Activated T-cell treated with anti-CD3 and anti-CD28 coated beads, Interleukin-2, amount 50 U/mL, for 1 hour (primary cell): Measurements from ENCODE around the gene RAB20.

Experiments used
- DNase-seq: peaks from one replicate; pipeline ENCODE4 v3.0.0-alpha.2; 2020

RAB20 gene

DNA sequence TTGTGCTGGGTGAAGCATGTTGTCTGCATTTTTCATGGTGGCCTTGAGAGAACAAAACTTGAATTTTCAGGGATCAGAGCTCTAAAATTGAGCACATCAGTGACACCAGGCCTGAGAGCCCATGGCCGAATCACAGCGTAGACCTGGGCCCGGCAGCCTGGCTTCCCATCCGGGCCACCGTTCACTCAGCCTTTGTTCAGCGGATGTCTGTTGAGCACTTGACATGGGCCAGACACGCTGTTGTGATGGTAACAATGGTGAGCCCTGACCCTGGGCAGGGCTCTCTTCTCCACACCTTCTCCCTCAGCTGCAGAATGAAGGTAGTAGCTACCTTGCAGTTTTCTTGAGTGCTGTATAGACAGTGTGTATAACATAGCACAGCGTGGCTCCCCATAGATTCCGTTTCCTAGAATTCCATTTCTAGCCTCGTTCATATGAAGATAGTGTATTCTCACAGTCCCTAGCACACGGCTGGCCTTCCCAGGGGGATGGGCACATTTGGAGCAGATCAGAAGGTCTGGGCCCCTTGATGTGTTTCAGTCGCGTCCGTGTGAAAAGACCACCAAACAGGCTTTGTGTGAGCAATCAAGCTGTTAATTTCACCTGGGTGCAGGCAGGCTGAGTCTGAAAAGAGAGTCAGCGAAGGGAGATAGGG, 75.3 kb downstream of the RAB20 start:
- no peak for DNase-seq

DNA sequence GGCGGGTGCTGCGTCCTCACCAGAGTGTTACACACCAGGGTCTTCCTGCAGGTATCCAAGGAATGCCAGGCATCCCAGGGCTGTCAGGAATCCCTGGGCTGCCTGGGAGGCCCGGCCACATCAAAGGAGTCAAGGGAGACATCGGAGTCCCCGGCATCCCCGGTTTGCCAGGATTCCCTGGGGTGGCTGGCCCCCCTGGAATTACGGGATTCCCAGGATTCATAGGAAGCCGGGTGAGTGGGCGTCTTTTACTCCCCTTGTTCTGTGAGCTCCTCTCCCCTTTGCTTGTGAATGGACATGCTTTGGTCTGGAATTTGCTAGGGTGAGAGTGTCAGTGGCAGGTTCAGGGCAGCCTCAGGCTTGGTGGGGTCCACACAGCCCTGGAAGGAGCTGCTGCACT, 75.9 kb downstream of the RAB20 start:
- no peak for DNase-seq

DNA sequence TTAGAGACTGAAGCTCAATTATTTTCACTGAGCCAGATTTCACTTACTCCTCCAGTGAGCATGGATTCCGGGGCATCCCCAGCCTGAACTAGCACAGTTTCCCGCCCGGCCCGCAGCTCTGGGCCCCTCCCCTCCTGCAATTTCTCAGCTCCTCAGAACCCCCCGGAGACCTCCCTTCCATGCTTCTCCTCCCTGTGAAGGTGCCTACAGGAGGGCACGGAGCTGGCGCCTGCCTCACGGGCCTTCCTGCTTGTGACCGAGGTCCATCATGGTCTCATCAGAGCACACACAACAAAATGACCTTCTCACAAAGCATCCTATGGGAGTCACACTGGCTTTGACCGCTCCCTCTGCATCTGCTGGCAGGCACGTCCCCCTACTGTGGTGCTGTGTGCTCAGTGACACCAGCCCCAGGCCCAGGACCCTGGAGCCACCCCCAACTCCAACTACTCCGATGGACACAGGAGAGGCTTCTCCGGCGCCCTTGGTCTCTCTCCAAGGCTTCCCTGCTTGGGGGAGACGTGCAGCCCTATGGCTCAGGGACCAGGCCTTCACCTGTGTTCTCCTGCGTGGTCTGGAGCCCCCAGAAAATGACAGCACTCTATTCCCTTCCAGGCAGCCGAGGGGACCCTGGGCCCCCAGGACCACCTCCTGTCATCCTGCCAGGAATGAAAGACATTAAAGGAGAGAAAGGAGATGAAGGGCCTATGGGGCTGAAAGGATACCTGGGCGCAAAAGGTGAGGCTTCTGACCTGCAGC, 77.1 kb downstream of the RAB20 start:
- DNase-seq, result no peak

DNA sequence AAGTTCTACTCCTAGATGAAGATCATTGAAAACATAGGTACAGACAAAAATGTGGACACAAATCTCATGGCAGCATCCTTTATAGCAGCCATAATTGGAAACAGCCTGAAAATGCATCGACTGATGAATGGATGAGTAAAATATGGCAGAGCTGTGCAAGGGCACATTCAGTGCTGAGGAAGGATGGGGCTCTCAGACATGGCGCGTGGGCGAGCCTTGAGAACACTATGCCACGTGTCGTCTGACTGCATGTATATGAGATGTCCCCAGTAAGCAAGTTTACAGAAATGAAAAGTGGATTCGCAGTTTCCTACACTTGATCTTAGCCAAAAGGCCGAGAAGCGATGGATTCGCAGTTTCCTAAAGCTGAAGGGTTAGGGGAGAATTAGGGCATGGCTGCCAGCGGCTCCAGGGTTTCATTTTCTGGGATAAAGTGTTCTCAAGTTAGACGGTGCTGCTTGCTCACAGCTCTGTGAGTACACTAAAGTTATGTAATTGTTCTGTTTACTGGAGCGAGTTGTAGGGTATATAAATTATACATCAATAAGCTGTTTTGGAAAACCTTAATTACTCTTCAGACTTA, 78.0 kb downstream of the RAB20 start:
- no peak for DNase-seq

DNA sequence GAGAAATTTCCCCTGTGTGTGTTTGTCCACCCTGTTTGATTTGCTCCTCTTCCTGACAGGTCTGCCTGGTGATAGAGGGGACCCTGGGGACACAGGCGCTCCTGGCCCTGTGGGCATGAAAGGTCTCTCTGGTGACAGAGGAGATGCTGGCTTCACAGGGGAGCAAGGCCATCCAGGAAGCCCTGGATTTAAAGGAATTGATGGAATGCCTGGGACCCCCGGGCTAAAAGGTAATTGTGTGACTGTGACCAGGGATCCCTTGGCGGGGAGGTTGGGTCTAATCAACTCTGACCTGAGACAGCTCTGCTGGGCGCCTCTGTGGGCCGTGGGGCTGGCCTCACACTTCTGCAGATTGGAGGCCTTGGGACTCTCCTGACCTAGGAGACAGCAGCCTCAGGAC, 81.4 kb downstream of the RAB20 start:
- DNase-seq, result no peak

DNA sequence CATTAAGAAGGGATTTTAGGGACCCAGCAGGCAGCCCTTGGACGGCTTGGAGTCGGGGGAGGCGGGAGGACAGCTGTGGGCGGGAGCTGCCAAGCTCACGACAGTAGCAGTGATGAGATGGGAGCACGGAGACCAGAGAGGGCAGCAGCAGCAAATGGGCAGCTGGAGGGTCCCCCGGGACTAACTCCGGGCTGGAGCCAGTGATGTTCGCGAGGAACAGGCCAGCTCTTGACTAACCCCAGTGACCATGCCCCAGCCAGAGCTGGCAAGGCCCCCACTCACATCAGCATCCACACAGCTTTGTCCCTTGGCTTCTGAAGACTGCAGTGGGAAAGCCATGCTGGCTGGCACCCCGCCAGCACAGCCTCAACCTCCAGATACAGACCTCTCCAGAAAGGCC, 81.9 kb downstream of the RAB20 start:
- DNase-seq, result no peak

DNA sequence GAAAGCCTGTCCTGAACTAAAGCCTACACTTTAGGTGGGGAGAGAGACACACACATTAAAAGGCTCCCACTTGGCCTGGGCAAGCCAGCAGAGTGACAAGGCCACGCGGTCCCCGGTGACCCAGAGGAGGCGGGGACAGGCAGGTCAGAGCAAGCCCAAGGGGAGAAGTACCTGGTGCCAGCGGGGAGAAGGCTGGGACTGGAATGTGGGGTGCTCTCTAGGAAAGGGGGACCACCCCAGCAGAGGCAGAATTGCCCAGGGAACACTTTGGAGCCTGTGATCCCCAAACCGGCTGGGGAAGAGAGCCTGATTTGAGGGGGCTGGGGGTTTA, 82.3 kb downstream of the RAB20 start:
- DNase-seq, result no peak

DNA sequence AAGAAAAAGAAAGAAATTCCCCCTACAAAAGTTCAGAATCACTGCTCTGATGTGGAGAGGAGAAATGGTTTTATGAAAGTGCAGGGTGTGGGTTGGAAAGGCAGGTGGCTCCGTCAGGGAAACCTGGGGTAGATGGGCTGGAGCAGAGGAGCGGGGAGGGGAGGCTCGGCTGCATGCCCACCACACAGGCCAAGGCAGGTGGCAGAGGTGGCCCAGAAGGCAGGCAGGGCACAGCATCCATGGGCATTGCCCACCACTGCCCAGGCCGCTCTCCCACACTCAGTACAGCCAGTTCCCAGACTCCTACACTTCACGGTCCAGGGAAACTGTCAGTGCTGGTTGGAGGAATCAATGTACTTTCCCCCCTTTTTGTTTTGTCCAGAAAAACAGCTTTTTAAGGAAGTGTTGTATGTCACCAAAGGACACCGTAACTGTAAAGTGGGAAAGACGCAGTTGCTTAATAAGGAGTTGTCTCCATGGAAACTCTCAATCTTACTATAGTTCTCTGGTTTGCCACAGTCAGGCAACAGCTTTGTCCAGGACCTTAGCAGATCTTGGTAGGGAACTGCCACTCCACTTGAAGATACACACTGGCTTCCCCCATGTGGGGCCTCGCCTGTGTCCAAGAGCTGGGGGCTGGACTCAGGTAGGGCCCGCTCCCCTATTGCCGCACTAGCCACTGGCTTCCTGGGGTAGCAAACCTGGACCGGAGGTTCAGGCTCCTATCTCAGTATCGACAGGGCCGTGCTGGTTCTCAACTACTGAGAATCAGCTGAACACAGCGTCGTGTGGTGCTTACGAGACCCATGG, 82.9 kb downstream of the RAB20 start:
- no peak for DNase-seq

DNA sequence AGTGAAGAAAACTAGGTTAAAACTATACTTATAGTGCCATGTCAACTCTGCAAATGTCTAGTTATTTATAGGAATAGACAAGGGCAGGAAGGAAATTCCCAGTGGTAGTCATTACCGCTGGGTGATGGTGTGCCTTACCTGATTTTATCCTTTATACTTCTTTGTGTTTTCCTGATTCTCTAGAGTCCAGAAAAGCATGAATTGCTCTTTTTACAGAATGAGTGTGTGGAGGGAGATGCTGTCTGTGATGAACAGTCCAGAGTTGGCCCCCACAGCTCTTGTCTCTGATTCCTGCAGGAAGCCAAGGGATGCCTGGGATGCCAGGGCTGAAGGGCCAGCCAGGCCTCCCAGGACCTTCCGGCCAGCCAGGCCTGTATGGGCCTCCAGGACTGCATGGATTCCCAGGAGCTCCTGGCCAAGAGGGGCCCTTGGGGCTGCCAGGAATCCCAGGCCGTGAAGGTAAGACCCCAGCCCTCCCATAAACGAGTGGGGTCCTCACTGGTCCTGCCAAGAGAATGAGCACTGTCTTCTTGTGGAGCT, 83.7 kb downstream of the RAB20 start:
- DNase-seq, result no peak

DNA sequence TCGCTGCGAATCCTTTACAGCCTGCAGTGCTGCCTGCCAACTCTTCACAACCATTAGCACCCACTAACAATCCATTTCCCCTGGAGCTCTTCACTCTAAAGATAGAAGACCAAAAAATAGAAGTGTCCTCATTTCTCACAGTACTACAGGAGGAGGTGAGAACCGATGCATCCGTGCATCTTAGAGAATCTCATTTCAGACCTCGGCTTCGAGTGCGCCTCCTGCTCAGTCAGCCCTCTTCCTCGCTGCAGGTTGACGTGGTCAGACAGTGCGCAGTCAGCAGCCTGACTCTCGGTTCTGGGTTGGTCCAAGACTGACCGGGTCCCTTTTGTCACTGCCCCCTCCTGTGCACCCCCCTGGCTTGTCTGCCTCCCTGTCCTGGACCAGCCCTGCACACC, 85.3 kb downstream of the RAB20 start:
- DNase-seq, result no peak

DNA sequence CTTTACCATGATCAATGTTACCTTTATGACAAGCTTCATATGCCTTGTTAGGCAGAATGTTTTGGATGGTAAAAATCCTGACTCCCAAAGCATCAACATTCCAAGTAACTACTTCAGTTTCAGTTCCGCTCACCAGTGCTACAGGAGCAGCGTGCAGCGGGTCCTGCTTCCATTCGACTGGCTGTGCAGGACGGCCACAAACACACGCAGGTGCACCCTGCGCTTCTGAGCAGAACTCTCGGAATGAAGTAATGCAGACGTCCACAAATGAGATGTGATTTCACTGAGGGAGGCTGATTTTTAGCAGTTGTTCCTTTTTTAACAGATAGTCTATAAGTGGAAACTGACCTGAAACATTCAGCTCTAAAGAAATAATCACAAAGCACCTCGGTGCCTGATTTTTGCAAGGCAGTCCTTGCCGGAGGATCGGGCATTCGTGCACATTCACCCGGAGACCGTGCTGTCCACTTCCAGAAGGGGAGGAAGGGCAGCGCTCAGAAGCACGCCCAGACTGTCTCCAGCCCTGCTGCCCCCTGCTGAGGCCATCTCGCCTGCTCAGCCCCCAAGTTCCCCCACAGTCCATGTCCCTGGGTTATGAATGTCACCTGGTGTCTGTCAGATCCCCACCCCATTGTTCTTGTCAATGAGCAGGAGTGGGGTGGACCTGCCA, 85.8 kb downstream of the RAB20 start:
- no peak for DNase-seq

DNA sequence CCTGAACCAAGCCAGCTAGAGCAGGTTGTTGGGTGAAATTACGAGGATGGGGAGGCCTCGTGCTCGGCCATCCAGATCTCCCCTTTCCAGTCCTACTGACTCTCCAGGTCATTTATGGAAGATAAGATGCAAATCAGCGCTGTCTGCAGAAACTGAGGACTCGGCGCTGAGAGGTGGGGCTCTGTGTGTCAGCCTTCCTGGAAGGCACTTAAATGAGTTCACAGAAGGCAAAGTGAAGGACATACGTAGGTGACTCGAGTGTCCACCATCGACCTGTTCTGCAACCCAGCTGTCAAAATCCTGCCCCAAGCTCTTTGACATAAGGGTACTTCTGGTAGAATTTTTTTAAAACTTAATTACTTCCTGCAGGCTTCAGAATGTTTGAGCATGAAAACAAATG, 86.4 kb downstream of the RAB20 start:
- DNase-seq, result no peak

DNA sequence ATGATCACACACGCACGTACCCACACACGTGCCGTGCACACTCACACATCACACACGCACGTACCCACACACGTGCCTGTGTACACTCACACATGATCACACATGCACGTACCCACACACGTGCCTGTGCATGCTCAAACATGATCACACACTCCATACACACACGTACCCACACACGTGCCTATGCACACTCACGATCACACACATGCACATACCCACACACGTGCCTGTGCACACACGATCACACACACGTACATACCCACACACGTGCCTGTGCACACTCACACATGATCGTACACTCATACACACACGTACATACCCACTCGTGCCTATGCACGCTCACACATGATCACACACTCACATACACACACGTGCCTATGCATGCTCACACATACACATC, 86.8 kb downstream of the RAB20 start:
- no peak for DNase-seq
